ENCODE results near the gene TSPAN18.

TSPAN18 gene

GRCh38 chr11:44954051-44954906 is 227.5 kb downstream of the TSPAN18 start:
- no peak for DNase-seq
- Mint-ChIP-seq H3K4me3 (no peak overlapping the region), H3K9me3 (no peaks in the 10 kb centered on the region), H3K27me3 (peaks cover 41% of the 10 kb centered on the region), H3K4me1 (peaks cover 2% of the 10 kb centered on the region), H3K36me3 (no peaks in the 10 kb centered on the region), H3K27ac (no peak overlapping the region)
- CTCF ChIA-PET = interaction anchor here (1.0 to 2.5 kb wide), 5 partner anchors 10 to 151 kb away, joined by 4 to 11 read pairs (median 6); no protein-coding TSS in a partner anchor

- Mint-ChIP-seq H3K27ac (no peak overlapping the region), H3K4me1 (peaks cover 2% of the 10 kb centered on the region), H3K27me3 (peaks cover 39% of the 10 kb centered on the region), H3K4me3 (no peak overlapping the region), H3K36me3 (no peaks in the 10 kb centered on the region), H3K9me3 (no peaks in the 10 kb centered on the region)
- CTCF ChIA-PET = interaction anchor here (1.0 to 1.4 kb wide), 6 partner anchors 9 to 150 kb away, joined by 3 to 11 read pairs (median 6); no protein-coding TSS in a partner anchor
- no peak for DNase-seq
These were observed 228.4 kb downstream of the TSPAN18 start for GRCh38 chr11:44955015-44955738.

GRCh38 chr11:44957040-44957515 is 230.3 kb downstream of the TSPAN18 start:
- H3K27me3 Mint-ChIP-seq = peaks cover 29% of the 10 kb centered on the region
- no peak for DNase-seq
- CTCF ChIA-PET = no interaction called here
- no peaks in the 10 kb centered on the region for H3K36me3 Mint-ChIP-seq
- H3K9me3 Mint-ChIP-seq = no peaks in the 10 kb centered on the region
- H3K4me3 Mint-ChIP-seq = no peak overlapping the region
- no peak overlapping the region for H3K27ac Mint-ChIP-seq
- H3K4me1 Mint-ChIP-seq = no peaks in the 10 kb centered on the region

- H3K36me3 Mint-ChIP-seq = no peaks in the 10 kb centered on the region
- no peak for DNase-seq
- H3K4me1 Mint-ChIP-seq = no peaks in the 10 kb centered on the region
- no peaks in the 10 kb centered on the region for H3K9me3 Mint-ChIP-seq
- no peak overlapping the region for H3K4me3 Mint-ChIP-seq
- CTCF ChIA-PET = interaction anchor here (1.7 kb wide), 1 partner anchor 145 kb away, joined by 3 read pairs; no protein-coding TSS in a partner anchor
- no peak overlapping the region for H3K27ac Mint-ChIP-seq
- H3K27me3 Mint-ChIP-seq = peaks cover 27% of the 10 kb centered on the region
These were observed 231.2 kb downstream of the TSPAN18 start for GRCh38 chr11:44957776-44958564.

GRCh38 chr11:44959064-44959463 is 232.3 kb downstream of the TSPAN18 start:
- CTCF ChIA-PET = interaction anchor here (0.9 to 1.7 kb wide), 4 partner anchors 32 to 293 kb away, joined by 3 to 5 read pairs (median 3); no protein-coding TSS in a partner anchor
- Mint-ChIP-seq H3K27ac (no peak overlapping the region), H3K27me3 (peaks cover 30% of the 10 kb centered on the region), H3K4me3 (no peak overlapping the region), H3K9me3 (no peaks in the 10 kb centered on the region), H3K4me1 (no peaks in the 10 kb centered on the region), H3K36me3 (no peaks in the 10 kb centered on the region)
- DNase-seq = no peak

GRCh38 chr11:44960200-44960845 is 233.6 kb downstream of the TSPAN18 start:
- H3K9me3 Mint-ChIP-seq = no peaks in the 10 kb centered on the region
- no peaks in the 10 kb centered on the region for H3K4me1 Mint-ChIP-seq
- CTCF ChIA-PET = interaction anchor here (0.6 to 1.2 kb wide), 2 partner anchors 24 to 33 kb away, joined by 3 read pairs; no protein-coding TSS in a partner anchor
- no peak overlapping the region for H3K27ac Mint-ChIP-seq
- H3K36me3 Mint-ChIP-seq = no peaks in the 10 kb centered on the region
- DNase-seq = no peak
- peaks cover 31% of the 10 kb centered on the region for H3K27me3 Mint-ChIP-seq
- no peak overlapping the region for H3K4me3 Mint-ChIP-seq

- DNase-seq = no peak
- Mint-ChIP-seq H3K27me3 (peaks cover 32% of the 10 kb centered on the region), H3K4me1 (no peaks in the 10 kb centered on the region), H3K27ac (no peak overlapping the region), H3K36me3 (no peaks in the 10 kb centered on the region), H3K4me3 (no peak overlapping the region), H3K9me3 (no peaks in the 10 kb centered on the region)
- CTCF ChIA-PET = no interaction called here
These were observed 235.7 kb downstream of the TSPAN18 start for GRCh38 chr11:44962464-44962863.

GRCh38 chr11:44963136-44963535 is 236.4 kb downstream of the TSPAN18 start:
- CTCF ChIA-PET = interaction anchor here (1.9 kb wide), 1 partner anchor 8 kb away, joined by 6 read pairs; no protein-coding TSS in a partner anchor
- H3K4me1 Mint-ChIP-seq = no peaks in the 10 kb centered on the region

GRCh38 chr11:44963948-44964347 is 237.2 kb downstream of the TSPAN18 start:
- no peaks in the 10 kb centered on the region for H3K4me1 Mint-ChIP-seq
- H3K9me3 Mint-ChIP-seq = no peaks in the 10 kb centered on the region
- H3K27me3 Mint-ChIP-seq = peaks cover 32% of the 10 kb centered on the region
- H3K36me3 Mint-ChIP-seq = no peaks in the 10 kb centered on the region
- no peak overlapping the region for H3K4me3 Mint-ChIP-seq
- no peak overlapping the region for H3K27ac Mint-ChIP-seq
- DNase-seq = no peak
- CTCF ChIA-PET = interaction anchor here (1.9 to 2.1 kb wide), 2 partner anchors 9 to 28 kb away, joined by 6 to 7 read pairs; no protein-coding TSS in a partner anchor

More at GRCh38 chr11:44963136-44963535, 236.4 kb downstream of the TSPAN18 start:
- no peaks in the 10 kb centered on the region for H3K36me3 Mint-ChIP-seq
- H3K4me3 Mint-ChIP-seq = no peak overlapping the region
- no peaks in the 10 kb centered on the region for H3K9me3 Mint-ChIP-seq
- no peak overlapping the region for H3K27ac Mint-ChIP-seq
- H3K27me3 Mint-ChIP-seq = peaks cover 32% of the 10 kb centered on the region
- no peak for DNase-seq

- Mint-ChIP-seq H3K9me3 (no peaks in the 10 kb centered on the region), H3K27ac (no peak overlapping the region), H3K36me3 (no peaks in the 10 kb centered on the region), H3K4me1 (no peaks in the 10 kb centered on the region), H3K4me3 (no peak overlapping the region), H3K27me3 (peaks cover 32% of the 10 kb centered on the region)
- CTCF ChIA-PET = interaction anchor here (1.2 to 2.1 kb wide), 3 partner anchors 10 to 28 kb away, joined by 3 to 7 read pairs (median 6); no protein-coding TSS in a partner anchor
- DNase-seq = no peak
These were observed 237.9 kb downstream of the TSPAN18 start for GRCh38 chr11:44964526-44965209.

GRCh38 chr11:44966694-44967093 is 239.9 kb downstream of the TSPAN18 start:
- Mint-ChIP-seq H3K4me1 (no peaks in the 10 kb centered on the region), H3K36me3 (no peaks in the 10 kb centered on the region), H3K4me3 (no peak overlapping the region), H3K27me3 (peaks cover 25% of the 10 kb centered on the region), H3K9me3 (no peaks in the 10 kb centered on the region), H3K27ac (no peak overlapping the region)
- DNase-seq = no peak
- CTCF ChIA-PET = interaction anchor here (1.5 kb wide), 1 partner anchor 39 kb away, joined by 3 read pairs; no protein-coding TSS in a partner anchor

- no peak overlapping the region for H3K27ac Mint-ChIP-seq
- CTCF ChIA-PET = interaction anchor here (1.4 to 1.7 kb wide), 2 partner anchors 36 to 39 kb away, joined by 3 to 4 read pairs; no protein-coding TSS in a partner anchor
- no peak for DNase-seq
These were observed 241.3 kb downstream of the TSPAN18 start for GRCh38 chr11:44967930-44968496.

More at GRCh38 chr11:44967930-44968496, 241.3 kb downstream of the TSPAN18 start:
- H3K36me3 Mint-ChIP-seq = no peaks in the 10 kb centered on the region
- no peaks in the 10 kb centered on the region for H3K4me1 Mint-ChIP-seq
- peaks cover 25% of the 10 kb centered on the region for H3K27me3 Mint-ChIP-seq
- H3K9me3 Mint-ChIP-seq = no peaks in the 10 kb centered on the region
- no peak overlapping the region for H3K4me3 Mint-ChIP-seq
